ENCODE measurements around the gene MROH2B.

Gene MROH2B

DNA sequence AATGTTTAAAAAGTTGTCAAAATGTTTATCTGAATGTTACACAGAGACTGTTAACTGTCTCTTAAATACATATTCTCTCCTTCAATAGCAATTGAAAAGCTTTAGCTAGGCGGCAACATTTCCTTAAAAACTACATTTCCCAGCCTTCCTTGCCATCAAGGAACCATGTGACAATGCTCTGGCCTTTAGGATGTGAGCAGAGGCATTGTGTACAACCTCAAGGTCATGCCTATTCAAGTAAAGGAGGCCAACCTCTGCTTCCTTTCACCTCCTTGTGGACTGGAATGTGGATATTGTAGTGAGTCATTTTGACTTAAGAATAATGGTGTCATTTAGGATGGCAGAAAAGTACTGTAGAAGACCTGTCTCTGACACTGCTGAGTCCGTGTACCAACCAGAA lies 23.7 kb upstream of the MROH2B start:
- no peaks in the 10 kb centered on the region for H3K4me1 ChIP-seq (ENCODE audit: low read length)
- no peaks in the 10 kb centered on the region for H3K79me2 ChIP-seq (ENCODE audit: low read length)
- H3K4me3 ChIP-seq (ENCODE audit: low read length) = no peak overlapping the region
- no peak for DNase-seq
- no peak overlapping the region for H3K27ac ChIP-seq (ENCODE audit: low read length)
- H2AFZ ChIP-seq (ENCODE audit: low read length) = no peak overlapping the region
- H3K4me2 ChIP-seq (ENCODE audit: low read depth, low read length) = no peak overlapping the region
- no peaks in the 10 kb centered on the region for H3F3A ChIP-seq (ENCODE audit: insufficient read depth, low read length)
- TF ChIP-seq EZH2phosphoT487 (IDR thresholded peaks at IDR 0.05; ENCODE audit: low read length) (no peak), EZH2 (optimal IDR thresholded peaks at IDR 0.05; ENCODE audit: low read depth, low read length) (no peak)
- TF ChIP-seq, protein P1, sequence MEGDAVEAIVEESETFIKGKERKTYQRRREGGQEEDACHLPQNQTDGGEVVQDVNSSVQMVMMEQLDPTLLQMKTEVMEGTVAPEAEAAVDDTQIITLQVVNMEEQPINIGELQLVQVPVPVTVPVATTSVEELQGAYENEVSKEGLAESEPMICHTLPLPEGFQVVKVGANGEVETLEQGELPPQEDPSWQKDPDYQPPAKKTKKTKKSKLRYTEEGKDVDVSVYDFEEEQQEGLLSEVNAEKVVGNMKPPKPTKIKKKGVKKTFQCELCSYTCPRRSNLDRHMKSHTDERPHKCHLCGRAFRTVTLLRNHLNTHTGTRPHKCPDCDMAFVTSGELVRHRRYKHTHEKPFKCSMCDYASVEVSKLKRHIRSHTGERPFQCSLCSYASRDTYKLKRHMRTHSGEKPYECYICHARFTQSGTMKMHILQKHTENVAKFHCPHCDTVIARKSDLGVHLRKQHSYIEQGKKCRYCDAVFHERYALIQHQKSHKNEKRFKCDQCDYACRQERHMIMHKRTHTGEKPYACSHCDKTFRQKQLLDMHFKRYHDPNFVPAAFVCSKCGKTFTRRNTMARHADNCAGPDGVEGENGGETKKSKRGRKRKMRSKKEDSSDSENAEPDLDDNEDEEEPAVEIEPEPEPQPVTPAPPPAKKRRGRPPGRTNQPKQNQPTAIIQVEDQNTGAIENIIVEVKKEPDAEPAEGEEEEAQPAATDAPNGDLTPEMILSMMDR (IDR thresholded peaks at IDR 0.05; ENCODE audit: low read length) = no peak
- no peaks in the 10 kb centered on the region for H3K9me3 ChIP-seq (replicated peaks; ENCODE audit: insufficient read depth, low read length)
- H3K27me3 ChIP-seq (replicated peaks; ENCODE audit: insufficient read depth, low read length) = no peaks in the 10 kb centered on the region
- no peaks in the 10 kb centered on the region for H3K9me2 ChIP-seq (replicated peaks; ENCODE audit: insufficient read depth, low read length)
- H3K9ac ChIP-seq (ENCODE audit: low read length) = no peak overlapping the region
- no peaks in the 10 kb centered on the region for H3K36me3 ChIP-seq (replicated peaks; ENCODE audit: insufficient read depth, low read length)
- H4K20me1 ChIP-seq (ENCODE audit: insufficient read depth, low read length) = no peaks in the 10 kb centered on the region

DNA sequence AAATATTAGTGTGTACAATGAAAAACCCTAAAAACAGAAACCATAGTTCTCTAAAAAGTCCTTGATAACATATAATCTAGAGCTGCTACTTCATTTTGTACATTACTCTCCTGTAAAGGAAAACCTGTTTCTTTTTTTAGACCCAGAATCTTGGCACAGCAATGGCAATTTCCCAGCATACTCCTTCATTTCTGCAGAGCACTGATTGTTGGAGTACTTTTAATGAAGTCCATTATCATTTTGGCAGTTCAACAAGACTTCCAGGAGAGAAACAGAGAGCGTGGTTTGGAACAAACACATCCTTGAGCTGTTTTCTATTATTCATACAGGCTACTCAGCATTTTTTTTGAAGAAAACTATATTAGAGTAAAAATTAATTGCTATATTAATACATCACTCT lies 22.7 kb upstream of the MROH2B start:
- no peak for DNase-seq
- Histone ChIP-seq H2AFZ (ENCODE audit: low read length) (no peak overlapping the region), H3K4me1 (ENCODE audit: low read length) (no peaks in the 10 kb centered on the region), H3K9me3 (replicated peaks; ENCODE audit: insufficient read depth, low read length) (no peaks in the 10 kb centered on the region), H3K27ac (ENCODE audit: low read length) (no peak overlapping the region), H3K9ac (ENCODE audit: low read length) (no peak overlapping the region), H3K27me3 (replicated peaks; ENCODE audit: insufficient read depth, low read length) (no peaks in the 10 kb centered on the region), H4K20me1 (ENCODE audit: insufficient read depth, low read length) (no peaks in the 10 kb centered on the region), H3K79me2 (ENCODE audit: low read length) (no peaks in the 10 kb centered on the region), H3K9me2 (replicated peaks; ENCODE audit: insufficient read depth, low read length) (no peaks in the 10 kb centered on the region), H3F3A (ENCODE audit: insufficient read depth, low read length) (no peaks in the 10 kb centered on the region), H3K36me3 (replicated peaks; ENCODE audit: insufficient read depth, low read length) (no peaks in the 10 kb centered on the region), H3K4me3 (ENCODE audit: low read length) (no peak overlapping the region), H3K4me2 (ENCODE audit: low read depth, low read length) (no peak overlapping the region)
- TF ChIP-seq EZH2 (optimal IDR thresholded peaks at IDR 0.05; ENCODE audit: low read depth, low read length) = no peak
- TF ChIP-seq, protein P1 (IDR thresholded peaks at IDR 0.05; ENCODE audit: low read length) = no peak
- no peak for TF ChIP-seq EZH2phosphoT487 (IDR thresholded peaks at IDR 0.05; ENCODE audit: low read length)

DNA sequence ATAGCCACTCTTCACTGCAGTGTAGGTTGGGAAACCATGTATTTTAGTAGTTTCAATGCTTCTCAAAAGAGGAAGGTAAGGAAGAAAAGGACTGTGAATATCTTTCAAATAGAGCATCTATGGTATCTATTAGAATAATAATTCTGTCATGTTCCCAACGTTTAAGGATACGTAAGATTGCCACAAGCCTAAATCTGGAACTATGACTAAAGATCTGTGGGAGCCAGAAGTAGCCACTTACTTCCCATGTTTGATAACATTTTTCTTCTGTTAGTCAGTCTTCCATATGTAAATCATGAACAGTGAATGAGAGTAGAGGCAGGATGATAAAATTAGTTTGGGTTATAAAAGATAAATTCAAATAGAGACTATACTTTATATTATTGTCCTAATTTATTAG lies 16.3 kb upstream of the MROH2B start:
- no peaks in the 10 kb centered on the region for H4K20me1 ChIP-seq (ENCODE audit: insufficient read depth, low read length)

More for the DNA sequence above, 16.3 kb upstream of the MROH2B start:
- no peak for DNase-seq
- no peak overlapping the region for H3K4me2 ChIP-seq (ENCODE audit: low read depth, low read length)
- H3K27ac ChIP-seq (ENCODE audit: low read length) = no peak overlapping the region
- H3K9ac ChIP-seq (ENCODE audit: low read length) = no peak overlapping the region
- H3K36me3 ChIP-seq (replicated peaks; ENCODE audit: insufficient read depth, low read length) = no peaks in the 10 kb centered on the region
- H3K4me3 ChIP-seq (ENCODE audit: low read length) = no peak overlapping the region
- H3K4me1 ChIP-seq (ENCODE audit: low read length) = no peaks in the 10 kb centered on the region
- TF ChIP-seq, protein P1 (IDR thresholded peaks at IDR 0.05; ENCODE audit: low read length) = no peak
- TF ChIP-seq EZH2 (optimal IDR thresholded peaks at IDR 0.05; ENCODE audit: low read depth, low read length) (no peak), EZH2phosphoT487 (IDR thresholded peaks at IDR 0.05; ENCODE audit: low read length) (no peak)
- no peaks in the 10 kb centered on the region for H3K9me2 ChIP-seq (replicated peaks; ENCODE audit: insufficient read depth, low read length)
- no peaks in the 10 kb centered on the region for H3K27me3 ChIP-seq (replicated peaks; ENCODE audit: insufficient read depth, low read length)
- H3F3A ChIP-seq (ENCODE audit: insufficient read depth, low read length) = no peaks in the 10 kb centered on the region
- H2AFZ ChIP-seq (ENCODE audit: low read length) = no peak overlapping the region
- H3K79me2 ChIP-seq (ENCODE audit: low read length) = no peaks in the 10 kb centered on the region
- H3K9me3 ChIP-seq (replicated peaks; ENCODE audit: insufficient read depth, low read length) = no peaks in the 10 kb centered on the region

All from MM.1S (cell line).